Measurements from ENCODE around the gene APBB2. TPM values are rescaled to one million over a fixed set of nuclear protein-coding genes. Genes with fewer than 3 reads are reported as not detected.

The APBB2 gene
- total RNA-seq, 2 experiments from 2014 or later = 0.22 TPM; not detected in 1

GRCh38 chr4:41067369-41067768 is 147.0 kb downstream of the APBB2 start:
- intact Hi-C loops (cut with DNase I, micrococcal nuclease) = no loop called here
- no peak overlapping the region for H3K27ac Mint-ChIP-seq
- no peak for DNase-seq
- H3K4me1 Mint-ChIP-seq (ENCODE audit: low read depth) = no peaks in the 10 kb centered on the region
- ChIA-PET CTCF (no interaction called here), POLR2A (no interaction called here)
- no peak overlapping the region for H3K27ac ChIP-seq (ENCODE audit: low read depth in 1 of 2, low read length in 2 of 2)
- no peak for TF ChIP-seq CTCF (IDR thresholded peaks at IDR 0.05)
- no peak for ATAC-seq (ENCODE audit: poor library complexity)
- H3K4me1 ChIP-seq (ENCODE audit: insufficient read depth, low read length) = no peaks in the 10 kb centered on the region
- no peaks in the 10 kb centered on the region for H3K36me3 Mint-ChIP-seq (ENCODE audit: low read depth)
- no peaks in the 10 kb centered on the region for H3K9me3 ChIP-seq (ENCODE audit: control insufficient read depth in 1 of 2, insufficient read depth in 1 of 2, low read length in 2 of 2)
- no peak overlapping the region for H3K4me3 Mint-ChIP-seq
- H3K27me3 Mint-ChIP-seq = no peaks in the 10 kb centered on the region
- H3K4me3 ChIP-seq (ENCODE audit: low read length) = no peak overlapping the region
- H3K27me3 ChIP-seq (ENCODE audit: control insufficient read depth in 1 of 2, insufficient read depth in 2 of 2, low read length in 2 of 2) = no peaks in the 10 kb centered on the region
- no peaks in the 10 kb centered on the region for H3K9me3 Mint-ChIP-seq
- H3K36me3 ChIP-seq (ENCODE audit: insufficient read depth, low read length) = no peaks in the 10 kb centered on the region

GRCh38 chr4:41066049-41066448 is 148.3 kb downstream of the APBB2 start:
- DNase-seq = no peak
- Mint-ChIP-seq H3K4me1 (ENCODE audit: low read depth) (no peaks in the 10 kb centered on the region), H3K36me3 (ENCODE audit: low read depth) (no peaks in the 10 kb centered on the region), H3K9me3 (no peaks in the 10 kb centered on the region), H3K27ac (no peak overlapping the region), H3K27me3 (no peaks in the 10 kb centered on the region), H3K4me3 (no peak overlapping the region)
- intact Hi-C loops (cut with DNase I, micrococcal nuclease) = no loop called here
- no peak for ATAC-seq (ENCODE audit: poor library complexity)
- no peak overlapping the region for H3K27ac ChIP-seq (ENCODE audit: low read depth in 1 of 2, low read length in 2 of 2)
- ChIA-PET POLR2A (no interaction called here), CTCF (no interaction called here)
- no peaks in the 10 kb centered on the region for H3K36me3 ChIP-seq (ENCODE audit: insufficient read depth, low read length)
- no peaks in the 10 kb centered on the region for H3K27me3 ChIP-seq (ENCODE audit: control insufficient read depth in 1 of 2, insufficient read depth in 2 of 2, low read length in 2 of 2)
- TF ChIP-seq CTCF (IDR thresholded peaks at IDR 0.05) = no peak
- no peaks in the 10 kb centered on the region for H3K9me3 ChIP-seq (ENCODE audit: control insufficient read depth in 1 of 2, insufficient read depth in 1 of 2, low read length in 2 of 2)
- H3K4me1 ChIP-seq (ENCODE audit: insufficient read depth, low read length) = no peaks in the 10 kb centered on the region
- H3K4me3 ChIP-seq (ENCODE audit: low read length) = no peak overlapping the region

- no peaks in the 10 kb centered on the region for H3K9me3 ChIP-seq (ENCODE audit: control insufficient read depth in 1 of 2, insufficient read depth in 1 of 2, low read length in 2 of 2)
- H3K27ac Mint-ChIP-seq = no peak overlapping the region
- H3K27me3 ChIP-seq (ENCODE audit: control insufficient read depth in 1 of 2, insufficient read depth in 2 of 2, low read length in 2 of 2) = no peaks in the 10 kb centered on the region
- no peak for TF ChIP-seq CTCF (IDR thresholded peaks at IDR 0.05)
- ChIA-PET CTCF (no interaction called here), POLR2A (no interaction called here)
- no peak overlapping the region for H3K4me3 ChIP-seq (ENCODE audit: low read length)
- no peaks in the 10 kb centered on the region for H3K4me1 Mint-ChIP-seq (ENCODE audit: low read depth)
- H3K27me3 Mint-ChIP-seq = no peaks in the 10 kb centered on the region
- no peaks in the 10 kb centered on the region for H3K9me3 Mint-ChIP-seq
- no peak overlapping the region for H3K27ac ChIP-seq (ENCODE audit: low read depth in 1 of 2, low read length in 2 of 2)
- H3K36me3 Mint-ChIP-seq (ENCODE audit: low read depth) = no peaks in the 10 kb centered on the region
- ATAC-seq (ENCODE audit: poor library complexity) = no peak
- H3K4me3 Mint-ChIP-seq = no peak overlapping the region
- DNase-seq = no peak
- no peaks in the 10 kb centered on the region for H3K4me1 ChIP-seq (ENCODE audit: insufficient read depth, low read length)
- H3K36me3 ChIP-seq (ENCODE audit: insufficient read depth, low read length) = no peaks in the 10 kb centered on the region
- intact Hi-C loops (cut with DNase I, micrococcal nuclease) = no loop called here
Observed at GRCh38 chr4:41065434-41066006, 148.8 kb downstream of the APBB2 start.
